GM21515 (cell line): ENCODE measurements around the gene GBP1.
A peak's percentile ranks its signal among the peaks of the same experiment; 100 is the strongest.
"Not testable (repeated sequence)": the region's sequence is repeated elsewhere in the genome, so short reads cannot be mapped to it uniquely, and the experiment has no call there.

ENCODE experiments used
- ATAC-seq: cut with Tn5 transposase; IDR thresholded peaks from one replicate; pipeline ENCODE4 v1.9.1; 2021; ENCODE audit not compliant: unreplicated experiment

GBP1 gene

DNA sequence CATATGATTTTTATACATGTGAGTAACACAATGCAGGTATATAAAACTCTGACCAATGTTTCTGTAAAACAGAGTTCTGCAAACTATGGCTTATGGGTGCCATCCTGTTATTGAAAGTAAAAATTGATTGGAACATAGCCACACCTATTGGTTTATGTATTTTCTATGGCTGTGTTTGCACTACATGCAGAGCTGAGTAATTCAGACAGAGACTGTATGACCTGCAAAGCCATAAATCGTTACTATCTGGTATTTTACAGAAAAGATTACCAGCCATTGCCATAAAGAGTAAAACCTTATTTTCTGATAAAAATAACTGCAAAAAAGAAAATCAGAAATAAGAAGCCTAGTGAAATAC, 13.1 kb downstream of the GBP1 start:
- ATAC-seq, result no peak

DNA sequence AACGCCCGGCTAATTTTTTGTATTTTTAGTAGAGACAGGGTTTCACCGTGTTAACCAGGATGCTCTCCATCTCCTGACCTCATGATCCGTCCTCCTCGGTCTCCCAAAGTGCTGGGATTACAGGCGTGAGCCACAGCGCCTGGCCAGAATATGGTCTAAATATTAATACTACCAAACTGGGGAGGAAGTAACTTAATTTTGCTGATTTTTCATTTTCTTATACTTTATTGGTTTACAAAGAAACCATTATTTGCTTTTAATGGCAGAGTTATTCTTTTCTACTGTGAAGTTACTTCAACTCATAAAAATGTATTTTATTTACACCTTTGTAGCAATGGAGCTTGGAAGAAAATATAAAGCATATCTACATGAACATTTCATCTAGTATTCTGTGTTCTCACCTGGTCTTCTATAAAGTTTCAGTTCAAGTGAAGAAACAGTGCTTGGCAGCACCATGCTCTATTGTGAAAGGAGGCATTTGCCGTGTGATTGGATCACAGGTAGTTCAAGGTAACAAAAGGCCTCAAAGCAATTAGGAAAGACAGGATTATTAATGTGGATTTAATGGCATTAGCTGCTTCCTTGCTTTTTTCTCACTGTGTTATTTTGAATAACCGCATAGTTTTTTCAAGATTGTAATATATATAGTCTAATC, 13.6 kb downstream of the GBP1 start:
- no peak for ATAC-seq

DNA sequence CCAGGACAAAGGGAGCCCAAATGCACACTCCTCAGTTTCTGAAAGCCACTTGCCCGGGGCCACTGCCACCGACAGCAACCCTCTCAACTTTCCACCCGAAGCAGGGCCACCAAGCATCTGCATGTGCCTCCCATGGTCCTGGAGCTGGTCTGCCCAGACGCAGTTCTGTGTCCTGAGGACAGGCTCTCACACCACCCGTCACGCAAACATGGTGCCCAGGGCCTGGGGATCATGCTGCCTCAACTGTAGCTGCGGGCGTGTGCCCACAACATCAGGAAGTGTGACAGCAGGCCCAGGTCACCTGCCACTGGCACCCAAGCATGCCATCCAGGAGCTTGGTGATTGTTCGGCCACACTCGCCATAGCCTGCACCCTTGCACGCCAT, 14.4 kb downstream of the GBP1 start:
- no peak for ATAC-seq

DNA sequence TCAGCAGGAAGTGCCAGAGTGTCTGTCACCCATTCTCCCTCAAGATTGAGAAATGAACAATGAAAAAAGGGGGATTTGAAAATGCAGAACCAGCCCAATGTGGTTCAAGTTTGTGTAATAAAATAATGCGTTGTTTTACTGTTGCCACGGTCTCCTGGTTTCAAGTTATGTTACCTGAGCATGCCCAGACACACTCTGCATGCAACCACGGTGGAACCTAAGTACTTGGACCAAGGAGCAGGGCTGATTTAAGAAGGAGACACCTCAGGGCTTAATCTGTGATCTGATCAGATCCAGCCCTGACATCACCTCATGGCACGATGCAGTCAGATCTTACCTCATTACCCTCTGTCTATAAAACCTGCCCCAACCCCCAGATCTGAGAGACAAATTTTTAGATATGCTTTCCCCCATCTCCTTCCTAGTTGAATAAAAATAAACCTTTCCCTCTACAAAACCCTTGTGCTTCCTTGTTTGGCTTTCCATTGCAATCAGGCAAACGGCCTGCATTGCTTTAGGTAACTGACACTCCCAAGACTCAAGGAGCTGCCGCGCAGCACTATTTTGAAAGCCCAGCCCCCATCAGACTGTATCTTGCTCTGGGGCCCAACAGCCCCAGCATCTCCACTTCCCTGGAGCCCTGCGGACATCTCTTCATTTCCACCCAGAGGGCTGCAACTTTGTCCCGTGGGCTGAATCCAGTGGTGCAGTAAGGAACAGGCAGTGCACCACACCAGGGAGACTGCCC, 14.9 kb downstream of the GBP1 start:
- not testable (repeated sequence) for ATAC-seq

DNA sequence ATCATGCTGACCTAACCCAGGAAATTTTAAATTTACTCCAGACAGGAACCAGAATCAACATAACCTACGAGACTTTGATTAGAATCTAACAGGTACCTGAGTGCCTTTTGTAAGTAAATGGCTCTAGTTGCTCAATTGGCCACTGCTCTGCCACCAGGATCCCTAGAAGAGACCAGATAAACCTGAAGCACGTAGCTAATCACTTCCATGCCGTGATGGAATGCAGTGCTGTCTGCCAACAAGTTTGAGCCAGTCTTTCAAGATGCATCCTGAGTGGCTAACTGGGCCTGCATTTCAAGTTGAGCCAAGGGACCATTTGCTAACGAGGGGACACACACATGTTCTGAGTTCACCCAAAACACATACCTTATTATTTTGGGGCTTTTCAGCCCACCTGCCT, 15.8 kb downstream of the GBP1 start:
- not testable (repeated sequence) for ATAC-seq

DNA sequence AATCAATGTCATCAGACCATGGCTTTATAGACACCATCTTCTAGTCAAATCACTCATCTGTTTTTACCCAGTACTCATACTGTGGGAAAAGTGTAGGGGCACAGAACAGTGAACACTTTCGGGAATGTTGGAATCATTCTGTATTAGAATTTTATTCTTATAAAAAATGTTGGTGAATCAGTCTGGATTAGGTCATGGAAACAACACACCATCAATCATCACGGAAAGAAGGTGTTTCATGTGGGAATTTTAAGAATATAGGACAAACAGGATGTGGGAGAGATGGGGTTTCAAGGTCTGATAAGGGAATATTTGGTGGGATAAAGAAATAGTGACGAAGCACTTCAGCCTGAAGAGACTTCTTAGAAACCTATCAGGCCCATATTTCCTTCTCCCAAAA, 17.3 kb downstream of the GBP1 start:
- no peak for ATAC-seq

DNA sequence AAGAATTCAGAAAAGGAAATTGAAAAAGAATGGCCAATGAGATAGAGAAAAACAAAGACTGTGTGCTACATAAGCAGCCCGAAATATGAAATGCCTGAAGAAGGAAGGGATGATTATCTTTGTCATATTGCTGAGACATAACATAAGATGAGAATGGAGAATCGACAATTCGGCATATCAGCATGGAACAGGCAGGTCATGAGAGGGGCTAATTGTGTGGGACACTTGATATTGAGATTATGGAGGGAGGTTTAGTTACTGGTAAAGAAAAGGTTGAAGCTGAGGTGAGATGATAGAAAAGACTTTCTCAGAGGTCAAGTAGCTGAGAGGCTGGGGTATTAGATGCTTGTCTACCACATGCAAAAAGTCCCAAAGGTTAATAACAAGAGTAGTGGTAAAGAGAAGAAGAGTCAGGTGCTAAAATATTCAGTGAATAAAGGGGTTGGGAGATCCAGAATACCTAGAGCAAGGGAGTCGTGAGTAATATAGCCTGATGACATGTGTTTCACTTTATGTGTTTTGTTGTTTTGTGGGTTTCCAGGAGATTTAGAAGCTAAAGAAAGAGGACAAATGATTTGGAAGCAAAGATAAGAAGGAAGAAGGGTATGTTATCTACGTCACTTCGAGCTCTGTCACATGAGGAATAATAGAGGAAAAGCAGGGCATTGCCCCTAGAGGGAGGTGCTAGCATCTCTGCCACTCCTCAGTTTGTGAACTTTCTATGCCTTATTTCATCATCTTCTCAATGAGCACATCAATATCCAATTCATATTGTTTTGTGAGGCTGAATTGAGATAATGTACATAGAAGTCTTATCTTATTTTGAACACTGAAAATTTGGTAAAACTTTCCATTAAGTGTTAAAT, 18.5 kb downstream of the GBP1 start:
- ATAC-seq, result not testable (repeated sequence)

DNA sequence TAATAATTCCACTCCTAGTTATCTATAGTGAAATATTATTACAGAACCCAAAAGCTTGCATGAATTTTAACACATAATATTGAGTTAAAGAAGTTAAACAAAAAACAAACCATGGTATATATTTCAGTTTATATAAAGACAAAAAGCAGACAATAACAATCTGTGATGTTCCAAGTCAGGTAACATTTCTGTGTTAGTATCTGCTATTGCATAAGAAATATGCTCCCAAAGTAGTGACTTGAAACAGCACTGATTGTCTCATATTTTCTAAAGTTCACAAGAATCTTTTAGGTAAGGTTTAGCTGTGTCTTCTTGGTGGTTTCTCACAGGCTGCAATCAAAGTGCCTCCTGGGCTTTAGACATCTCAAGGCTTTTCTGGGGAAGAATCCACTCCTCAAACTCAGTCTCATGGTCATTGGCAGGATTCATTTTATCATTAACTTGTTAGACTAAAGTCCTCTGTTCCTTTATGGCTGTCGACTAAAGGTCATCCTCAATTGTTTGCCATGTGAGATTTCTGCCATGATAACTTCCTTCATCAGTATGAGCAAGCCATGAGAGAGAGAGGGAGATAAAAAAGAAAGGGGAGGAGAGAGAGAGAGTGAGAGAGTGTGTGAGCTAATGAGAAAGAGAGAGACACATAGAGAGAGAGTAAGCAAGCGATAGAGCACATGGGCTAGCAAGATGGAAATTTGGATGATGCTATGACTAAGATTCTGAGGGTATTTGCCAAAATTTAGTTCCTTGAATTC, 19.9 kb downstream of the GBP1 start:
- ATAC-seq, result no peak

DNA sequence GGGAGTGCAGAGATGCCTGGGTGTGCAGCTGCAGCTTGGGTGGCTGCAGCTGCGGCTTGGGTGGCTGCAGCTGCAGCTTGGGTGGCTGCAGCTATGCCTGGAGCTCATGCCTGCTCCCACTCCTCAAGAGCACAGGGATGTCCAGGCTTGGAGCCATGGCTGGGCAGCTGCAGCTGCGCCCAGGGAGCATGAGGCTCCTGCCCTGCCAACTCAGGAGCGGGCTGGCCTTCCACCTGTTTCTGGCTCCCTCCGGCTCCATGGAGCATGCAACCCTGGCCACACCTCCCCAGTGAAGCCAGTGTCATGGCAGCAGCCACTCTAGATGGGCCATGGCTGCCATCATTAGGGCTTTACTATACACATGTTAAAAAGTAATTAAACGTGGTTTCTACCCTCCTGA, 21.1 kb downstream of the GBP1 start:
- no peak for ATAC-seq

DNA sequence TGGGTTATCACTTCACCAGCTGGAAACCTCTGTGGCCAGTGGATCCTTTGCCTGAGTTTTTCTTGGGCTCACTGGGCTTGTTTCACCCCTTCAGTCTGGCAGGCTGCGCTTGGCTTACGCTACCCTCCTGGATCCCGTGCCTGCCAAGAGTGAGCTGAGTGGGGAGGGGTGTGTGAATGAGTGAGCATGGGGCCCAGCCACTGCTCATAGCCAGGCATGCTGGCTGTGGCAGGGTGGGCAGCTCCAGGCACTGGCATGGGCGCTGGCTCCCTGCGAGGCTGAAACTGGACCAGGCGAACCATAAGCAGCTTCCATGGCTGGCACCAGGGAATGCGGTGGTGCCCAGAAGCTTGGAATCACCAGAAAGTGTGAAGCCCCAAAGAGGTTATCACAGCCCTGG, 22.5 kb downstream of the GBP1 start:
- no peak for ATAC-seq

DNA sequence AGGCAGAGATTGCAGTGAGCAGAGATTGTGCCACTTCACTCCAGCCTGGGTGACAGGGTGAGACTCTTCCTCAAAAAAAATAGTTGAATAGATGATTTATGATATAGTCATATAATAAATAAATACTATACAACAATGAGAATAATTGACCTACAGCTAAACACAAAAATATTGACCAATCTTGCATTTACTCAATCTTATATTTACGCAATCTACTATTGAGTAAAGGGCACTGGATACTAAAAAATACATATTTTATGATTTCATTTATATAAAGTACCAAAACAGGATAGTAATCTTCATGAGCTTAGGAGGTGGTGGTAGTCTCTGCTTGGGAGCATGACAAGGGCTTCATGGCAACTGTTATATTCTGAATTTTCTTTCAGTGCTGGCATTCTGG, 23.3 kb downstream of the GBP1 start:
- no peak for ATAC-seq

DNA sequence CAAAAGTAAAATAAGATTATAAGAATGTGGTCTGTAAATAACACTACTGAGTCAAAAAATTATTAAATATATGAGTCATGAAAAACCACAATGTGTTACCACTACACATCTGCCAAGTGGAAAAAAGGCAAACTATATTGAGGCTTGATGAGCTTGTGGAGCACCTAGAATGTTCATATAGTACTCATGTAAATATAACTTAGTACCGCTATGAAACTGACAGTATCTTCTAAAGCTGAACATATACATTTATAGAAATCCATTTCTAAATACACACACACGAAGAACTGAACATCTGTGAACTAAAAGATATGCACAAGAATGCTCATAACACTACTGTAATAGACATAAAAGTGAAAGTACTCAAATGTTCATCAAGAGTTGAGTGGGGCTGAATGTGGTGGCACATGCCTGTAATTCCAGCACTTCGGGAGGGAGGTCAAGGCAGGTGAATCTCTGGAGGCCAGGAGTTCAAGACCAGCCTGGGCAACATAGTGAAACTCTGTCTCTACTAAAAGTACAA, 23.8 kb downstream of the GBP1 start:
- ATAC-seq, result peak; percentile 92

DNA sequence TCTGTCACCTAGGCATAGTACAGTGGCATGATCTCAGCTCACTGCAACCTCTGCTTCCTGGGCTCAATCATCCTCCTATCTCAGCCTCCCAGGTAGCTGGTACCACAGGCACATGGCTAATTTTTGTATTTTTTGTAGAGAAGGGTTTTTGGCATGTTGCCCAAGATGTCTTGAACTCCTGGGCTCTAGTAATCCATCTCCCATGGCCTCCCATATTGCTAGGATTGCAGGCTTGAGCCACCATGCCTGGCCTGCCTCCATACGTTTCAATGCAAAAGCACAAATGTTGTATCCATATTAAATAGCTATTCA, 24.7 kb downstream of the GBP1 start:
- no peak for ATAC-seq

DNA sequence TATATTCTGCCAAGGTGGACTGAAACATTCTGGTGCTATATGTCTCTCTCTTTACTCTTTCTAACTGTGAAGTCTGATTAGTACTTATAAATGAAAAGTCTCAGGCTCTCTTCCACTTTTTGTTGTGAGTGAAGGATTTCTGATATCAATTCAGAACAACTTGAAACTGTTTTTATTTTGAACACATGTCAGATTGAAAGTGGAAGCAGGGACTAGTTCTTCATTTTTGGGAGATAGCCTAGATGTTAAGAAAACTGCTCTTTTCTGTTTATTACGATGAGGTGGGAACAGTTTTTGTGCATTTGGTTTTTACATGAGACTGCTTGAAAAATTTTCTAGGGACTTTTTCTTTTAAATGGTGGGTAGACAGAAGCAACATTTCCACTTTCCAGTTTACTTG, 27.8 kb downstream of the GBP1 start:
- ATAC-seq, result no peak

DNA sequence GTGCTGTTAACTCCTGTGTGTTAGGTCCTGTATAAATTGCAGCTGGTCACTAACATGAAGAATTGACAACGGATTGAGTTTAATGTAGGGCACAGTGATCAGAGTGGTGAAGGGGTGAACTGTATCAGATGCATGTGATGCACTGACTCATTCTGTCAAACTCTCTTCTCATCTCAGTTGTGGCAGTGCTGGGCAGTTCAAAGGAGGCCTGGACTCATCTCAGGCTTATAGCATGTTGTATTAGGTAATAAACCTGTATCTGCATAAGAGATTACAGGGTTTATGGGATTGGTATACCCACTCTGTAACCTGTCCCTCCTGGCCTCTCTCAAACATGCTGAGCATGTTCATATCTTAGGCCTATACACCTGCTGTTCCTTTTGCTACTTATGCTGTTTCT, 29.9 kb downstream of the GBP1 start:
- no peak for ATAC-seq

DNA sequence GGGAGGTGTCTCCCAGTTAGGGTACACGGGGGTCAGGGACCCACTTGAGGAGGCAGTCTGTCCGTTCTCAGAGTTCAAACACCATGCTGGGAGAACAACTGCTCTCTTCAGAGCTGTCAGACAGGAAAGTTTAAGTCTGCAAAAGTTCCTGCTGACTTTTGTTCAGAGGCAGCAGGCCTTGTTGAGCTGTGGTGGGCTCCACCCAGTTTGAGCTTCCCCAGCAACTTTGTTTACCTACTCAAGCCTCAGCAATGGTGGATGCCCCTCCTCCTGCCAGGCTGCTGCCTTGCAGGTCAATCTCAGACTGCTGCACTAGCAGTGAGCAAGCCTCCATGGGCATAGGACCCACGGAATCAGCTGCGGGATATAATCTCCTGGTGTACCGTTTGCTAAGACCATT, 31.0 kb downstream of the GBP1 start:
- not testable (repeated sequence) for ATAC-seq

DNA sequence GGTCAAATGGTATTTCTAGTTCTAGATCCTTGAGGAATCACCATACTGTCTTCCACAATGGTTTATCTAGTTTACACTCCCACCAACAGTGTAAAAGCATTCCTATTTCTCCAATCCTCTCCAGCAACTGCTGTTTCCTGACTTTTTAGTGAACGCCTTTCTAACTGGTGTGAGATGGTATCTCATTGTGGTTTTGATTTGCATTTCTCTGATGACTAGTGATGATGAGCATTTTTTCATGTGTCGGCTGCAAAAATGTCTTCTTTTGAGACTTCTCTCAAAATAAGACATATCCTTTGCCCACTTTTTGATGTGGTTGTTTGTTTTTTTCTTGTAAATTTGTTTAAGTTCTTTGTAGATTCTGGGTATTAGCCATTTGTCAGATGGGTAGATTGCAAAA, 36.0 kb downstream of the GBP1 start:
- not testable (repeated sequence) for ATAC-seq

DNA sequence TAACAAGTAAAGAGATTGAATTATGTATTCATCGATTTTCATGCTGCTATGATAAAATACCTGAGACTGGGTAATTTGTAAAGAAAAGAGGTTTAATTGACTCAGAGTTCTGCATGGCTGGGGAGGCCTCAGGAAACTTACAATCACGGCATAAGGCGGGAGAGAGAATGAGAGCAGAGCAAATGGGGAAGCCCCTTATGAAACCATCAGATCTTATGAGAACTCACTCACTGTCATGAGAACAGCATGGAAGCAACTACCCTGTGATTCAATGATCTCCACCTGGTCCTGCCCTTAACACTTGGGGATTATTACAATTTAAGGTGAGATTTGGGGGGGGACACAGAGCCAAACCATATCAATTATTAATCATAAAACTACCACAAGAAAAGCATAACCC, 39.1 kb downstream of the GBP1 start:
- no peak for ATAC-seq

DNA sequence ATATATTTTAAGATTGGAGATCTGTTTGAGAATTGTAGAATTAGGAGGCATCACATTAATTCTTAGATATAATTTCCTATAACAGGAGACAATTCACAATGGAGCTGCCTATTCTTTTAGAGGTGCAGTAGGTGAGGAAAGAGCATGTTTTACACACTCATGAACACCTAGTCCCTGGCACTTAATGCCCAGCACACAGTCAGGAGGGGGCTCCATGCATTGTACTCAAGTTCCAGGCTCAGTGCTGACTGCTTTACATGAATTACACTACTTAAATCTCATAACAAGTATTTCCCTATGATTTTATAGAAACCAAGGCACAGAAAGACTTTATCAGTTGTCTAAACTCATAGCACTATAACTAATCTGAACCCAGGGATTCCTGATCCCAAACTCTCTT, 42.0 kb downstream of the GBP1 start:
- peak; percentile 5 for ATAC-seq

DNA sequence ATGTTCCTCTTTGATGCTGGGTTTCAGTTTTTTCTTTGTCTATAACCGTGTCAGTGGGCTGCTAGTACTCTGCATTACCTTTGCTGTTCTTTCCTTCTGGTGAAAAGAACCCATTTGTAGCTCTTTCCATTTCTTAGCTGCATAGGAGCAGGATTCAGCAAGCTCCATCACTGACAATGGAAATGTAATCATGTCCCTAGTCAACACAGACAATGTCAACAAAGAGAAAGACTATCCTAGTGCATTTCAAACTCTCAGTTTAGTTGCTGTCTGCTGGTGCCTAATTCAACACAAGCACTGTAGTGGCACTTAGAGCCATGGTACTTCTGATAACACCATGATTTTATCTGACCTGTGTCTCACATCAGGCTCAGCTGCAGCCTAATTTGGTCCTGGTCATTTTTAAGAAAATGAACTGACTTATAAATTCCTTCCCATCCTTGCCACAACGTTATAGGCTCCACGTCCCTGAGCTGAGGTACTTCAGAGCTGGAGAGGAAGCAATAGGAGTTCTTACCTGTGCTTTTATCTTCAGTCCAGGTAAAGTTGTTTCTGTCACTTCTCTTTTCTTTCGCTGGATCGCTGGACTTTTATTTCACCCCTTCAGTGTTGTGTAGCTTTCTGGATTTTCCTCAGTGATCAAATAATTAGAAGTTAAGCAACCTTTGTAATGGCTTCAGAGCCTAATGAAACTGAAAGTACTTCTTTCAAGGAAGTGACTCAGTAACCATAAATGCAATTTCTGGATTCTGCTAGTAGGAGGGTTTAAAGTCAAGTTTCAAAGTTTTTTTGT, 42.6 kb downstream of the GBP1 start, which contains the start of gene GBP3:
TSS of gene GBP3 (minus strand) at position 700 of the 793 bp plus-strand sequence. CDS start 2,145 bp downstream, outside the sequence.
- ATAC-seq, result peak; percentile 79
